ENCODE measurements around the gene ITSN2.

DNA sequence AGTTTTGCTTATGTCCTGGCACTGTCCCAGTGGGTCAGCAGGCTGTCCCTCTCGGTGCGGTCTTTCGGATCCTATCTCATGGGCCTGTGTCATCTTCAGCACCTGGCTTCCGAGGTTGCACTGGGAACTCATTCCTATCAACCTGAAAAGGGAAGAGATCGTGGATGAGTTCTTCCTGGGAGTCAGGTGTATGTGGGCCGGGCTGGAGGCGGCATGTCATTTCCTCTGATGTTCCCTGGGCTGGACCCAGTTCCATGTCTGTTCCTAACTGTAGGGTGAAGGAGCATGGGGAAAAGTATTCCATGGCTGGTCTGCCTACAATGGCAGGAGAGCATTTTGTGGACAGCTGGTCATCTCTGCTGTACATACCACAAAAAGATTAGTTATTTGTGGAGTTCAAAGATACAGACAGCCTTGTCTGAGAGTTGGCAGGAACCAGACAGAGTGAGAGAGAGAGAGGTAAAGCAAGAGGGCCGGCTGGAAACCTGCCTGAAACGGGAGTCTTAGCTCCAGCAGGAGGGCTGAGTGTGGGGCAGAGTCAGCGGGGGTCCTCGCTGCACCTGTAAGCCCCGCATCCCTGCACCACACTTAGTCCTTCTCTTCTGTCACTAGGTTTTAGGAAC is 160.3 kb downstream of the ITSN2 start:
- TF ChIP-seq, protein P1, sequence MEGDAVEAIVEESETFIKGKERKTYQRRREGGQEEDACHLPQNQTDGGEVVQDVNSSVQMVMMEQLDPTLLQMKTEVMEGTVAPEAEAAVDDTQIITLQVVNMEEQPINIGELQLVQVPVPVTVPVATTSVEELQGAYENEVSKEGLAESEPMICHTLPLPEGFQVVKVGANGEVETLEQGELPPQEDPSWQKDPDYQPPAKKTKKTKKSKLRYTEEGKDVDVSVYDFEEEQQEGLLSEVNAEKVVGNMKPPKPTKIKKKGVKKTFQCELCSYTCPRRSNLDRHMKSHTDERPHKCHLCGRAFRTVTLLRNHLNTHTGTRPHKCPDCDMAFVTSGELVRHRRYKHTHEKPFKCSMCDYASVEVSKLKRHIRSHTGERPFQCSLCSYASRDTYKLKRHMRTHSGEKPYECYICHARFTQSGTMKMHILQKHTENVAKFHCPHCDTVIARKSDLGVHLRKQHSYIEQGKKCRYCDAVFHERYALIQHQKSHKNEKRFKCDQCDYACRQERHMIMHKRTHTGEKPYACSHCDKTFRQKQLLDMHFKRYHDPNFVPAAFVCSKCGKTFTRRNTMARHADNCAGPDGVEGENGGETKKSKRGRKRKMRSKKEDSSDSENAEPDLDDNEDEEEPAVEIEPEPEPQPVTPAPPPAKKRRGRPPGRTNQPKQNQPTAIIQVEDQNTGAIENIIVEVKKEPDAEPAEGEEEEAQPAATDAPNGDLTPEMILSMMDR (IDR thresholded peaks at IDR 0.05), result no peak
- TF ChIP-seq POLR2A (IDR thresholded peaks at IDR 0.05), result no peak

Measured in transverse colon (tissue), 3 donors.